Mucosa of rectum (tissue), 2 donors: Measurements from ENCODE around the gene FDX1.

Source experiments
- H3K27ac ChIP-seq, 2 donors: one replicate each; pipeline ENCODE4 v1.7.0; 2013; ENCODE audit warnings: inconsistent platforms in 2 of 2, low read depth in 2 of 2, low read length in 2 of 2
- H3K27me3 ChIP-seq, 2 donors: one replicate each; pipeline ENCODE4 v1.7.0; 2013; ENCODE audit warnings: low read length in 2 of 2; ENCODE audit not compliant: control insufficient read depth in 2 of 2, insufficient read depth in 2 of 2
- H3K36me3 ChIP-seq, 2 donors: one replicate each; pipeline ENCODE4 v1.7.0; 2013; ENCODE audit warnings: low read length in 2 of 2; ENCODE audit not compliant: control insufficient read depth in 2 of 2, insufficient read depth in 2 of 2
- H3K4me1 ChIP-seq, 2 donors: one replicate each; pipeline ENCODE4 v1.7.0; 2013; ENCODE audit warnings: low read length in 2 of 2, mild to moderate bottlenecking in 1 of 2; ENCODE audit not compliant: control insufficient read depth in 2 of 2, insufficient read depth in 2 of 2
- H3K4me3 ChIP-seq, 2 donors: one replicate each; pipeline ENCODE4 v1.7.0; 2013; ENCODE audit warnings: low read length in 2 of 2
- H3K9ac ChIP-seq, 2 donors: one replicate each; pipeline ENCODE4 v1.7.0; 2013; ENCODE audit warnings: low read length in 2 of 2, low read depth in 1 of 2, mild to moderate bottlenecking in 1 of 2
- H3K9me3 ChIP-seq, 2 donors: one replicate each; pipeline ENCODE4 v1.7.0; 2013; ENCODE audit warnings: low read length in 2 of 2; ENCODE audit not compliant: control insufficient read depth in 2 of 2
- donor health status: healthy.
- donor health status: Normal muscosa, but diverticular disease.

FDX1 gene

DNA sequence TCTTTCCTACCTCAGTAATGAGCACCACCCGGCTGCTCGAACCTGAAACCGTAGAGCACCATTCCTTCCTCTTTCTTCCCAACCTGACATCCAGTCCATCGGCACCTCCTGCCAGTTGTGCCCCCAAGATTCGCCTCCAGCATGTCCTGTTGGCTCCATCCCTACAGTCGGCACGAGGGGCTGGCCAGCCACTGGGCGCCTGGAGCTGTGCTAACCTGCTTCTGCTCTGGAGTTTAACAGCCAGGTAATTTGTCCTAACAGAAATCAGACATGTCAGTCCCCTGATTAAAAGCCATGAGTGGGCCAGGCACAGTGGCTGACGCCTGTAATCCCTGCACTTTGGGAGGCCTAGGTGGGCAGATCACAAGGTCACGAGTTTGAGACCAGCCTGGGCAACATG lies 16.8 kb downstream of the FDX1 start:
- no peaks in the 10 kb centered on the region for H3K9me3 ChIP-seq
- no peaks in the 10 kb centered on the region for H3K4me1 ChIP-seq
- H3K36me3 ChIP-seq, result peaks cover 0 to 3% of the 10 kb centered on the region in 2 donors
- no peaks in the 10 kb centered on the region for H3K27me3 ChIP-seq
- no peak overlapping the region for H3K27ac ChIP-seq
- H3K4me3 ChIP-seq, result no peak overlapping the region
- H3K9ac ChIP-seq, result no peak overlapping the region

DNA sequence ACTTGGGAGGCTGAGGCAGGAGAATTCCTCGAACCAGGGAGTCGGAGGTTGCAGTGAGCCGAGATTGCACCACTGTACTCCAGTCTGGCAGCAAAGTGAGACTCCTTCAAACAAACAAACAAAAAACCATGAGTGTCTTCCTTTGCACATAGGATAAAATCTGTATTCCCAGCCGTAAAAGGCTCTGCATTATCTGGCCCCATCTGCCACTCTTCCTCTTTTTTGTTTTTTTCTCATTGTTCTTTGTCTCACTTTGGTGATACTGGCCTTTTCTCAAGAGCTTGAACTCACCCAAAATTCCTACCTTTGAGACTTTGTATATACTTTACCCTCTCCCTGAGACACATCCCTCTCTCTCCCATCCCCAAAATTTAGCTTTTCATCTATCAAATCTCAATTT lies 17.6 kb downstream of the FDX1 start:
- Histone ChIP-seq H3K36me3 (no peaks in the 10 kb centered on the region), H3K9me3 (no peaks in the 10 kb centered on the region), H3K27me3 (no peaks in the 10 kb centered on the region), H3K27ac (no peak overlapping the region), H3K9ac (no peak overlapping the region), H3K4me3 (no peak overlapping the region), H3K4me1 (no peaks in the 10 kb centered on the region)

DNA sequence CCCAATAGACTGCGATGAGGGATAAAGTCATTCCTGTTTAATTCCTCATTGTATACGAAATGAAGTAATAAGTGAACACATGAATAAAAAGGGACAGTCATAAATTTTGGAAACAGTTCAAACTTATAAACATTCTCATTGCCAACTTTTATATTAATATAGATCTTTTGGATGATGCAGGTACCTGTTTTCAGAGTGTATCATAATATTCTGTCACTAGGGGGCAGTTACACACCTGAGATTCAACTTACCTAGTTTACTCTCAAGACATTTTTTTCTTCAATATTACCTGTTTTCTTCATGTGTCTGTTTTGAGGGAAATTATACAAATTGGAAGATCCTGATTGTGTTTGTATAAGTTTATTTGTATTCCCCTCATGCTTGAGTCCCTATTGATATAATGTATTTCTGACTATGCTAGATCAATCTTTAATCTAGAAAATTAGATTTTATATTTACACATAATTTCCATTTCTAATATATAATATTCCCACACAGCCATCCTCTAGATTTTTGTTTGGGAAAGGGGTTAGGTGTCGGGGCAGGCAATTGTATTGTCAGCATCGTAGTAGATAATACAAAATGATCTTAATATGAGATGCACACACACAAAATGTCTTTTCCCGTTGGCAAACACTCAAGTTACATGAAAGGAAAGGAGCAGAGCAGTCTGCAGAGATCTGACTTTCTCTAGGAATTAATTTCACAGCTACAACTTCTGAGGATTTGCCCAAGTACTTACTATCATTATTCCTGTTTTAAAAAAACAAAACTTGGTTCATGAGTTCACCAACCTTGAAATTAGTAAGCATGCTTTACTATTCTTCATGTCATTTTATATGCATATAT lies 18.4 kb downstream of the FDX1 start:
- Histone ChIP-seq H3K4me3 (no peak overlapping the region), H3K27me3 (no peaks in the 10 kb centered on the region), H3K36me3 (no peaks in the 10 kb centered on the region), H3K4me1 (no peaks in the 10 kb centered on the region), H3K9me3 (no peaks in the 10 kb centered on the region), H3K27ac (no peak overlapping the region), H3K9ac (no peak overlapping the region)

DNA sequence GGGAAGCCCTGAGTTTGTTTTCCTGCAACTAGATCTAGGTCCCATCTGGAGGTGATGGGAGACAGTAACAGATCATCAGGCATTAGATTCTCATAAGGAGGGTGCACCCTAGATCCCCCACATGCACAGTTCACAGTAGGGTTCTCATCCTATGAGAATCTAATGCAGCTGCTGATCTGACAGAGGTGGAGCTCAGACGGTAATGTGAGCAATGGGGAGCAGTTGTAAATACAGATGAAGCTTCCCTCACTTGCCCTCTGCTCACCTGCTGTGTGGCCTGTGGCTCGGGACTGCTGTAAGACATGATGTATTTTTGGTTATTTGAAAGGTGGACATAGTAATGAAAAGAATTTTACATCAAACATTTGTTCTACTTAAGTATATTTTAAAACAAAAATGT lies 20.5 kb downstream of the FDX1 start:
- no peak overlapping the region for H3K9ac ChIP-seq
- no peak overlapping the region for H3K27ac ChIP-seq
- no peak overlapping the region for H3K4me3 ChIP-seq
- H3K9me3 ChIP-seq, result no peaks in the 10 kb centered on the region
- no peaks in the 10 kb centered on the region for H3K4me1 ChIP-seq
- H3K27me3 ChIP-seq, result no peaks in the 10 kb centered on the region
- no peaks in the 10 kb centered on the region for H3K36me3 ChIP-seq

DNA sequence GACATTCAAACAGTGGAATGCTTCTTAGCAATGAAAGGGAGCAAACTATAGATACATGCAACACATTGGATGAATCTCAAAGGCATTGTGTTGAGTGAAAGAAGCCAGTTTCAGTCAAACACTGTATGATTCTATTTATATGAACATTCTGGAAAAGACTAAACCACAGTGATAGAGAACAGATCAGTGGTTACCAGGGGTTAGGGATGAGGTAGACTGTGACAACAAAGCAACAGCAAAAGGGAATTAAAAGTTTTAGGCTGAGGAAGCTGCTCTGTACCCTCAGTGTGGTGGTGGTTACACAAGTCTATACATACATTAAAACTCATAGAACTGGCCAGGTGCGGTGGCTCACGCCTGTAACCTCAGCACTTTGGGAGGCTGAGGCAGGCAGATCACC lies 23.0 kb downstream of the FDX1 start:
- Histone ChIP-seq H3K4me3 (no peak overlapping the region), H3K27me3 (no peaks in the 10 kb centered on the region), H3K9ac (no peak overlapping the region), H3K4me1 (no peaks in the 10 kb centered on the region), H3K36me3 (peaks cover 0 to 3% of the 10 kb centered on the region in 2 donors), H3K27ac (no peak overlapping the region), H3K9me3 (no peaks in the 10 kb centered on the region)

DNA sequence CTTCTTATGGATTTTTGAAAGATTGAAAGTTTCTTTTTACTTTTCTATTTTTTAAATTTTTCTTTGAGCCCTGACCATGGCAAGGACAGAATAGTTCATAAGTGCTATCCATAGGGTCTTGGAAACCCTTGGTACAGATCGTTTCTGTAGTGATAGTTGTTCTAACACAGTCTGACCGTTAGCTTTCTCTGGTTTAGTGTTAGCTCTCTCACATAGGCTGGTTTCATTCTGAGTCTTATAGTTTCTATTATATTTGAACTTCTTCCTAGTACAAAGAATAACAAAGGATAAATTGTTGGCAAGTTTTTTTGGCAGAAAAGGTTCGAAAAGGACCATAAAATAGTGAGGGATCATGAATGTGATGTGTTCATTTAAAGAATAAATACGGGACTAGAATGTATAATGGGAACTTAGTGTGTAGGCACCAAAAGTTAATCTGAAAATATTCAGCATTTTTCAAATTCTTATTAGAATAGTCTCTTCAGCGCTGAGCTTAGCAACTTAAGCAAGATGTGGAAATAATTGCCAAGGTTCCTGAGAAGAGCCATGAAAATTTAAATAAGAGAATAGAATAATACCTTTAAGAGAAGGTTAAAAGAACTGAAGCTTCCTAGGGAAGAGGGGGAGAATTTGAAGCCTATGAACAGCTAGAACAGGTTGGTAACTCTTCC lies 24.1 kb downstream of the FDX1 start:
- Histone ChIP-seq H3K9me3 (no peaks in the 10 kb centered on the region), H3K27me3 (no peaks in the 10 kb centered on the region), H3K4me1 (no peaks in the 10 kb centered on the region), H3K9ac (no peak overlapping the region), H3K27ac (no peak overlapping the region), H3K4me3 (no peak overlapping the region), H3K36me3 (peaks cover 0 to 3% of the 10 kb centered on the region in 2 donors)

DNA sequence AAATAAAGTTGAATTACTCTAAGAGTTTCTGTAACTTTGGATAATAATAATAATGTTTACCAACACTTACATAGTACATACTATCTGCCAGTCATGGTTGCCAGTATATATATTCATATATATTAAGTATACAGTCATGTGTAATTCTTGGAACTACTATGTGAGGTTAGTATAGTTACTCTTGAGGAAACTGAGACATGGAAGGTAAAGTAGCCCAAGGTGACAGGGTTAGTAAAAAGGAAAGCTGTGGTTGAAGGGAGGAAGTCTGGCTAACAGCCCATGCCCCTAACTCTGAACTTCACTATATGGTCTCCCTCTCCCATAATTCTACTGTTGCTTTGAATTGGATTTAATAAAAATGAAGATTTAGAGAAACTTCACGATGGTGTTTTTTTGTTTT lies 24.9 kb downstream of the FDX1 start:
- Histone ChIP-seq H3K9me3 (no peaks in the 10 kb centered on the region), H3K27me3 (no peaks in the 10 kb centered on the region), H3K9ac (no peak overlapping the region), H3K4me1 (no peaks in the 10 kb centered on the region), H3K36me3 (peaks cover 3 to 4% of the 10 kb centered on the region in 2 donors), H3K27ac (no peak overlapping the region), H3K4me3 (no peak overlapping the region)

DNA sequence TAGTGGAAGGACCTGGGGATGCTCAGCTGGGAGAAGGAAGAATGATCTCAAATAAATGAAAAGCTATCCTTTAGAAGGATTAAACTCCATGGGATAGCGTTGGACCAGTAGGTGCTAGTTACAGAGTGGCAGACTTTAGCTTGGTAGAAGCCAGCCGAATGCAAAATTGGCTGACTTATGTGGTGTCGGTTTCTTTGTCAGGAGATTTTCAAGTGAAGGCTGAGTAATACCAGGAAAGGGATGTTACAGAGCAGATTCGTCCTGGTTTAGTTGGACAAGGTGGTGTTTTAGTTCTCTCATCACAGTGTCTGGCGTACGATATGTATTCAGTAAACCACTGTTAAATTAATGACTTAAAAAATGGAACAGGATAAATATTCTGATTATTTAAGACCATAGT lies 26.0 kb downstream of the FDX1 start:
- H3K9ac ChIP-seq, result no peak overlapping the region
- H3K9me3 ChIP-seq, result no peaks in the 10 kb centered on the region
- H3K36me3 ChIP-seq, result peaks cover 3 to 6% of the 10 kb centered on the region in 2 donors
- H3K4me1 ChIP-seq, result no peaks in the 10 kb centered on the region
- no peak overlapping the region for H3K4me3 ChIP-seq
- H3K27ac ChIP-seq, result no peak overlapping the region
- H3K27me3 ChIP-seq, result no peaks in the 10 kb centered on the region

DNA sequence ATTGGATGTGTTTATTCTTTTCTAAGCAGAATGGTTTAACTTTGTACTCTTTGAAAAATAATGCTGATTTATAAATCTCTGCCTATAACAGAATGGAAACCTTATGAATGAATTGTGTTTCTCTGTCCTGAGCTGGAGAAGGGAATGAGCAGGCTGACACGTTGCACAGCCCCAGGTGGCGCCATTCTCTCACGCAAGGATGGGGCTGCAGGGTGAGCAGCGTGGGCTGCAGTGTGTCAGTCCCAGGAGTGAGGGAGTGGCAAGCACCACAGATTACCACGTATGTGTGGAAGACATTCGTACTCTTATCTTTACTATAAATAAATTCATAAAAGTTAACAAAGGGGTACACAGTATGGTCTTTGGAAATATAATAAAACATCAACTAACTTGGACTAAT lies 33.4 kb downstream of the FDX1 start:
- H3K27me3 ChIP-seq, result no peaks in the 10 kb centered on the region
- no peak overlapping the region for H3K4me3 ChIP-seq
- no peaks in the 10 kb centered on the region for H3K4me1 ChIP-seq
- peaks cover 2 to 9% of the 10 kb centered on the region in 2 donors for H3K36me3 ChIP-seq
- H3K9ac ChIP-seq, result no peak overlapping the region
- H3K9me3 ChIP-seq, result no peaks in the 10 kb centered on the region
- no peak overlapping the region for H3K27ac ChIP-seq

DNA sequence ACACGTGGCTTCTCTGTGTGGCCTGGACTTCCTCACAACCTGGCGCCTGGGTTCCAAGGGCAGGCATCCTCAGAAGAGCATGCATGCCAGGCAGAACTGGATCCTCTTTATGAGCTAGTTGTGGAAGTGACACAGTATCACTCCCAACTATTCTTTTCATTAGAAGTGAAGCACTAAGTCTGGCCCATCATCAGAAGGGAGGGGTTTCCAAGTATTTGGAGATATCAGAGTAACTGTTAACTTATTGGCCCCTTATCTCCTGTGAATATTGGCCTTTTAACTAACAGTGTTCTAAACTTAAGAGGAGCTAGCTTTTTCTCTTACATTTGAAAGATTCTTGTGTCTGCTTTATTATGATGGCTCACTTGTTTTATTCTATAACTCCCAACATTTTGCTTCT lies 35.5 kb downstream of the FDX1 start:
- Histone ChIP-seq H3K9ac (no peak overlapping the region), H3K36me3 (peaks cover 2% of the 10 kb centered on the region in 2 donors), H3K4me3 (no peak overlapping the region), H3K4me1 (no peaks in the 10 kb centered on the region), H3K27ac (no peak overlapping the region), H3K27me3 (no peaks in the 10 kb centered on the region), H3K9me3 (no peaks in the 10 kb centered on the region)
